Gastrocnemius medialis (tissue), 4 donors: ENCODE data around the gene YY1AP1.

ENCODE experiments used
- CTCF ChIP-seq, 5 experiments: fragments of 450-650 bp in 3 of 5; fragments of 200-600 bp in 2 of 5; sonication (generic) in 2 of 5; IDR thresholded peaks in 4 of 5; conservative IDR thresholded peaks in 1 of 5; 1 replicate in 4 of 5; 2 replicates in 1 of 5; pipeline ENCODE4 v1.5.1; 2016 to 2019; ENCODE audit warnings: antibody characterized with exemption in 5 of 5, mild to moderate bottlenecking in 3 of 5, moderate library complexity in 3 of 5
- POLR2A ChIP-seq, 2 donors: fragments of 450-650 bp; IDR thresholded peaks; one replicate each; pipeline ENCODE4 v1.6.1; 2017; ENCODE audit warnings: antibody characterized with exemption in 2 of 2, mild to moderate bottlenecking in 2 of 2, moderate library complexity in 2 of 2

GRCh38 chr1:155694167-155694566 is 5.6 kb upstream of the YY1AP1 start:
- TF ChIP-seq CTCF (IDR thresholded peaks at IDR 0.05 in 4 of 5, conservative IDR thresholded peaks at IDR 0.05 in 1 of 5) (no peak), POLR2A (IDR thresholded peaks at IDR 0.05) (no peak)
